HEK293 (cell line): Measurements from ENCODE around the gene RPL36.

Experiments
- CTCF ChIA-PET: fragments of 350-600 bp; formaldehyde crosslinking; extraction: SDS; loops from one replicate; lab custom pipeline; 2021; ENCODE audit warnings: antibody characterized with exemption; lab: Yijun Ruan, JAX
- POLR2A ChIA-PET: fragments of 300-600 bp; formaldehyde crosslinking; extraction: SDS; loops from one replicate; lab custom pipeline; 2020; ENCODE audit warnings: antibody characterized with exemption, inconsistent platforms; lab: Yijun Ruan, JAX
- H3K27ac ChIP-seq: fragments of 200-500 bp; sonication (Bioruptor generic); 2 replicates; pipeline ENCODE4 v1.5.1; 2014; ENCODE audit warnings: low read depth, low read length, control low read depth, inconsistent platforms; ENCODE audit errors: extremely low read depth
- H3K36me3 ChIP-seq, 2 experiments: fragments of 200-500 bp in 1 of 2; sonication (Bioruptor generic) in 1 of 2; 1 replicate in 1 of 2; 2 replicates in 1 of 2; pipeline ENCODE4 v1.5.1; 2014 to 2017; ENCODE audit warnings: inconsistent platforms in 2 of 2, low read length in 2 of 2; ENCODE audit not compliant: control insufficient read depth in 2 of 2, insufficient read depth in 1 of 2
- H3K4me1 ChIP-seq: fragments of 200-500 bp; sonication (Bioruptor generic); 2 replicates; pipeline ENCODE4 v1.5.1; 2014; ENCODE audit warnings: mild to moderate bottlenecking, low read length, inconsistent platforms; ENCODE audit not compliant: control insufficient read depth, insufficient read depth
- H3K4me3 ChIP-seq: 2 replicates; pipeline ENCODE4 v1.5.1; 2011; ENCODE audit warnings: low read depth, mild to moderate bottlenecking, control low read depth, low read length, moderate library complexity
- H3K9me3 ChIP-seq: fragments of 200-500 bp; sonication (Bioruptor generic); 2 replicates; pipeline ENCODE4 v1.5.1; 2014; ENCODE audit warnings: low read depth, low read length, inconsistent platforms; ENCODE audit not compliant: control insufficient read depth, insufficient read depth
- EGR2 ChIP-seq: fragments of 450-650 bp; formaldehyde crosslinking; IDR thresholded peaks from 2 replicates; pipeline ENCODE4 v1.5.1; 2016; ENCODE audit warnings: low read depth, missing biosample characterization, missing genetic modification characterization
- RBAK ChIP-seq: fragments of 450-650 bp; formaldehyde crosslinking; IDR thresholded peaks from 2 replicates; pipeline ENCODE4 v1.5.1; 2016; ENCODE audit warnings: missing biosample characterization, missing genetic modification characterization
- ZBTB17 ChIP-seq: fragments of 450-650 bp; formaldehyde crosslinking; IDR thresholded peaks from 2 replicates; pipeline ENCODE4 v1.5.1; 2016; ENCODE audit warnings: missing biosample characterization, missing genetic modification characterization
- ZBTB48 ChIP-seq: fragments of 450-650 bp; formaldehyde crosslinking; IDR thresholded peaks from 2 replicates; pipeline ENCODE4 v1.5.1; 2016; ENCODE audit warnings: missing biosample characterization, missing genetic modification characterization
- ZFHX2 ChIP-seq: fragments of 450-650 bp; formaldehyde crosslinking; conservative IDR thresholded peaks from 2 replicates; pipeline ENCODE4 v1.5.1; 2016; ENCODE audit warnings: missing biosample characterization, missing genetic modification characterization
- ZIC2 ChIP-seq: fragments of 450-650 bp; formaldehyde crosslinking; IDR thresholded peaks from 2 replicates; pipeline ENCODE4 v1.5.1; 2016; ENCODE audit warnings: missing biosample characterization, missing genetic modification characterization
- ZNF146 ChIP-seq: fragments of 450-650 bp; formaldehyde crosslinking; IDR thresholded peaks from 2 replicates; pipeline ENCODE4 v1.5.1; 2016; ENCODE audit warnings: missing biosample characterization, missing genetic modification characterization
- ZNF174 ChIP-seq: fragments of 450-650 bp; formaldehyde crosslinking; IDR thresholded peaks from 2 replicates; pipeline ENCODE4 v1.5.0; 2017; ENCODE audit warnings: missing biosample characterization, mild to moderate bottlenecking, missing genetic modification characterization
- ZNF23 ChIP-seq: fragments of 450-650 bp; formaldehyde crosslinking; IDR thresholded peaks from 2 replicates; pipeline ENCODE4 v1.5.1; 2016; ENCODE audit warnings: missing biosample characterization, missing genetic modification characterization, borderline replicate concordance
- ZNF529 ChIP-seq: fragments of 450-650 bp; formaldehyde crosslinking; IDR thresholded peaks from 2 replicates; pipeline ENCODE4 v1.5.1; 2017; ENCODE audit warnings: missing genetic modification characterization, missing biosample characterization; ENCODE audit not compliant: insufficient replicate concordance
- ZNF624 ChIP-seq: fragments of 450-650 bp; formaldehyde crosslinking; IDR thresholded peaks from 2 replicates; pipeline ENCODE4 v1.5.1; 2017; ENCODE audit warnings: missing biosample characterization, missing genetic modification characterization
- TF ChIP-seq, protein P1 (sequence below): fragments of 450-650 bp; formaldehyde crosslinking; IDR thresholded peaks from 2 replicates; pipeline ENCODE4 v1.5.1; 2016; ENCODE audit warnings: missing biosample characterization, missing genetic modification characterization
- TF ChIP-seq, protein P2 (sequence below): fragments of 450-650 bp; formaldehyde crosslinking; IDR thresholded peaks from 2 replicates; pipeline ENCODE4 v1.5.1; 2017; ENCODE audit warnings: missing biosample characterization, missing genetic modification characterization

Gene RPL36

DNA sequence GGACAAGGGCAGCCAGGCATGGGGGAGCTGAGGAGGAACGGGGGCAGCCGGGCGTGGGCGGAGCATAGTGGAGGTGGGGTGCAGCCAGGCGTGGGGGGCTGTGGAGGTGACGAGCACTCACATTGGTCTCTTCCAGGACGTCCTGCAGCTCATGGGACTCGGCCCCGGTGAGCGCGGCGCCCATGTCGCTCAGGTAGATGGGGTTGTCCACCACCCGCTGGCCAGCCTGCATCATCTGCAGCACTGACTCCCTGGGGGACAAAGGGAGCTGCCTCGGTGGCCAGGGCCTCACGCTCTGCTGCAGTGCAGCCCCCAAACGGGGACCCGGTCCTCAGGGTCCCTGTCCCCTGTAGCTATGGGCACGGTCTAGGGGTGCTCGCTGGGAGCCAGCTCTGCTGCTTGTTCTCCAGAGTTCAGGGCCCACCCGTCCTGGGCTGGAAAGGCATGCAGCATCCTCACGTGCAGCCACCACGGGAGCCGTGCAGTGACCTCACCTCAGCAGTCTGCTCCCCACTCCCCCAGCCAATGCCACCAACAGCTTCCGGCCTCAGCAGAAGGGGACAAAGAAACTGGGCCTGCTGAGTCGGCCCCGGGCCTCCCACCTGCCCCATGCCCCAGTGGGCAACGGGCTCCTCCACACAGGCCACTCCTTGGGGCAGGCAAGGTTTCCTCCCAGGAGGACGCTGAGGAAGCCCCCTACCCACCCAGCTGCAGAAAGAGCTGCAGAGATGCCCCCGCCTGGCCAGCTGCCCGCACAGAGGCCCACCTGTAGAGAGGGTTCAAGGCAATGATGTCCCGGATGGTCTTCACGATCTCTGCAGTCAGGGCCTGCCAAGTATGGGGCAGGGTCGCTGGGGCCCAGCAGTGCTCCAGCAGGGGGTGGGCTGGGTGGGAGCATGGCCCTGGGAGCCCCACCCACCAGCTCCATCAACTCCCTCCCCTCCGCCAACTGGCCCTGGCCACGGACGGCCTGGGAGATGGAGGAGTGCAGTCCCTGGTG, 17.8 kb downstream of the RPL36 start:
- CTCF ChIA-PET, result interaction anchor here (0.6 kb wide), 1 partner anchor 18 kb away, joined by 4 read pairs; the partner anchor contains the start of gene RPL36
- Histone ChIP-seq H3K4me1 (no peaks in the 10 kb centered on the region), H3K36me3 (peaks cover 36 to 88% of the 10 kb centered on the region in 2 experiments; a peak in 2 of 3 replicates), H3K9me3 (no peaks in the 10 kb centered on the region)
- POLR2A ChIA-PET, result interaction anchor here (0.6 to 3.1 kb wide), 6 partner anchors 10 to 1899 kb away, joined by 3 to 10 read pairs (median 6); partner anchors contain the start of genes CATSPERD, LONP1 and RPL36
- 0 out of 2 replicates have a peak, but pooled peaks have one; percentile 9 for TF ChIP-seq ZIC2 (tag by site-specific recombination)
- TF ChIP-seq ZNF174 (tag by site-specific recombination), result no peak
- no peak for TF ChIP-seq ZNF624 (tag by site-specific recombination)
- TF ChIP-seq ZFHX2 (tag by site-specific recombination), result peak; percentile 57; the same call in 1 of the 2 replicates
- TF ChIP-seq ZBTB48 (tag by site-specific recombination), result no peak
- no peak for TF ChIP-seq ZNF146 (tag by site-specific recombination)
- TF ChIP-seq EGR2 (tag by site-specific recombination), result peak; percentile 60
- no peak for TF ChIP-seq RBAK (tag by site-specific recombination)
- TF ChIP-seq, all 188 proteins: peak for 3
- no peak overlapping the region for H3K4me3 ChIP-seq
- H3K27ac ChIP-seq, result no peak overlapping the region

DNA sequence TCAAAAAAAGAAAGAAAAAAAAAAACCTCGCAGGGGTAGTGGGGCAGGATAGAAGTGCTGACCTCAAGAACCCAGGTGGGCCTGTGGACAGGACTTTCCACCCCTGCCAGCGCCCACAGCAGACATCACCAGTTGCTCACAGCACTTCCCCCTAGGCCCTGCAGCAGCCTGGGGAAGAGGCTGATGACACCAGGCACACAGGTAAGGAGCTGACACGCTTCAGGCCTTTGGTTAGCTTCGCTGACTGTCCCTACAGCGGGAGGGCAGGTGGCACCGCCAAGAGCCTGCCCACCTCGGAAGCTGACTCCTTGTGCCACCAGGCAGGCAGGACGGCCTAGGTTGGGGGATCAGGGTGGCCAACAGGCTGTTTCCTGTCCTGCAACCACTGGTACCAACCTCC, 20.9 kb downstream of the RPL36 start:
- no peak overlapping the region for H3K27ac ChIP-seq
- no peaks in the 10 kb centered on the region for H3K9me3 ChIP-seq
- CTCF ChIA-PET, result interaction anchor here (0.6 kb wide), 1 partner anchor 156 kb away, joined by 4 read pairs; no protein-coding TSS in a partner anchor
- no peak overlapping the region for H3K4me3 ChIP-seq
- POLR2A ChIA-PET, result interaction anchor here (2.2 to 2.9 kb wide), 2 partner anchors 9 to 21 kb away, joined by 11 to 14 read pairs; partner anchors contain the start of genes CATSPERD, LONP1 and RPL36
- TF ChIP-seq ZBTB17 (tag by site-specific recombination), result peak; percentile 51; the same call in 1 of the 2 replicates
- peak; percentile 69; the same call in 1 of the 2 replicates for TF ChIP-seq ZNF23
- TF ChIP-seq, protein P1, sequence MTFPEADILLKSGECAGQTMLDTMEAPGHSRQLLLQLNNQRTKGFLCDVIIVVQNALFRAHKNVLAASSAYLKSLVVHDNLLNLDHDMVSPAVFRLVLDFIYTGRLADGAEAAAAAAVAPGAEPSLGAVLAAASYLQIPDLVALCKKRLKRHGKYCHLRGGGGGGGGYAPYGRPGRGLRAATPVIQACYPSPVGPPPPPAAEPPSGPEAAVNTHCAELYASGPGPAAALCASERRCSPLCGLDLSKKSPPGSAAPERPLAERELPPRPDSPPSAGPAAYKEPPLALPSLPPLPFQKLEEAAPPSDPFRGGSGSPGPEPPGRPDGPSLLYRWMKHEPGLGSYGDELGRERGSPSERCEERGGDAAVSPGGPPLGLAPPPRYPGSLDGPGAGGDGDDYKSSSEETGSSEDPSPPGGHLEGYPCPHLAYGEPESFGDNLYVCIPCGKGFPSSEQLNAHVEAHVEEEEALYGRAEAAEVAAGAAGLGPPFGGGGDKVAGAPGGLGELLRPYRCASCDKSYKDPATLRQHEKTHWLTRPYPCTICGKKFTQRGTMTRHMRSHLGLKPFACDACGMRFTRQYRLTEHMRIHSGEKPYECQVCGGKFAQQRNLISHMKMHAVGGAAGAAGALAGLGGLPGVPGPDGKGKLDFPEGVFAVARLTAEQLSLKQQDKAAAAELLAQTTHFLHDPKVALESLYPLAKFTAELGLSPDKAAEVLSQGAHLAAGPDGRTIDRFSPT (tag by site-specific recombination), result peak; percentile 67
- no peak for TF ChIP-seq ZNF529 (tag by site-specific recombination)
- peaks cover 41 to 75% of the 10 kb centered on the region in 2 experiments; a peak in 2 of 3 replicates for H3K36me3 ChIP-seq
- no peaks in the 10 kb centered on the region for H3K4me1 ChIP-seq

DNA sequence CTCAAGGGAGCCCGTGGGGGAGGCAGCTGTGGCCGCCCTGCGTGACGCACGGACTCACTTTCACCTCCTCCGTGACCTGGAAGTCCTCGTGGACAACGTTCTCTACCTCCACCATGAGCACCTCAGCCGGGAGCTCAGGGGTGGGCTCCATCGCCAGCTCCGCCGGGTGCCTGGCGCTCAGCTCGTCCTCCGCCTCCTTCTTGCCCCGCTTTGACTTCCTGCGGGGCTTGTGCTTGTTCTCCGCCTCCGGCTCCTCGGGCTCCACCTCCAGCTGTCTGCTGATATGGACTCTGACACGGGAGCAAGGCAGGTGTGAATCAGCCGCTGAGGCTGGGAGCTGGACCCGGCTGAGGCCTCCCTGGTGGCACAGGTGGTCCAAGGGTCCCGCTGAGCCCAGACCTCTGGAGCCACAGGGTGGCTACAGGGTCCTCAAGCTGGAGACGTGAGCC, 21.6 kb downstream of the RPL36 start:
- Histone ChIP-seq H3K27ac (no peak overlapping the region), H3K4me1 (no peaks in the 10 kb centered on the region), H3K4me3 (no peak overlapping the region), H3K36me3 (peaks cover 38 to 69% of the 10 kb centered on the region in 2 experiments; a peak in 2 of 3 replicates)
- POLR2A ChIA-PET, result interaction anchor here (1.0 to 2.9 kb wide), 4 partner anchors 9 to 22 kb away, joined by 3 to 14 read pairs (median 10); partner anchors contain the start of genes CATSPERD, LONP1 and RPL36
- TF ChIP-seq, protein P2, sequence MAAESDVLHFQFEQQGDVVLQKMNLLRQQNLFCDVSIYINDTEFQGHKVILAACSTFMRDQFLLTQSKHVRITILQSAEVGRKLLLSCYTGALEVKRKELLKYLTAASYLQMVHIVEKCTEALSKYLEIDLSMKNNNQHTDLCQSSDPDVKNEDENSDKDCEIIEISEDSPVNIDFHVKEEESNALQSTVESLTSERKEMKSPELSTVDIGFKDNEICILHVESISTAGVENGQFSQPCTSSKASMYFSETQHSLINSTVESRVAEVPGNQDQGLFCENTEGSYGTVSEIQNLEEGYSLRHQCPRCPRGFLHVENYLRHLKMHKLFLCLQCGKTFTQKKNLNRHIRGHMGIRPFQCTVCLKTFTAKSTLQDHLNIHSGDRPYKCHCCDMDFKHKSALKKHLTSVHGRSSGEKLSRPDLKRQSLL (tag by site-specific recombination), result peak; percentile 69; the same call in 1 of the 2 replicates
- no peak for TF ChIP-seq ZFHX2 (tag by site-specific recombination)
- TF ChIP-seq, all 188 proteins: peak for 1
- CTCF ChIA-PET, result interaction anchor here (2.3 kb wide), 1 partner anchor 23 kb away, joined by 15 read pairs; the partner anchor contains the start of gene RPL36
- no peaks in the 10 kb centered on the region for H3K9me3 ChIP-seq
